Activated CD4-positive, alpha-beta T cell treated with anti-CD3 and anti-CD28 coated beads for 48 hours (primary cell): Measurements from ENCODE around the gene ZNF687.
A peak's percentile ranks its signal among the peaks of the same experiment; 100 is the strongest.

ENCODE experiments used
- DNase-seq: peaks from one replicate; pipeline ENCODE4 v3.0.0-alpha.2; 2020

The ZNF687 gene

DNA sequence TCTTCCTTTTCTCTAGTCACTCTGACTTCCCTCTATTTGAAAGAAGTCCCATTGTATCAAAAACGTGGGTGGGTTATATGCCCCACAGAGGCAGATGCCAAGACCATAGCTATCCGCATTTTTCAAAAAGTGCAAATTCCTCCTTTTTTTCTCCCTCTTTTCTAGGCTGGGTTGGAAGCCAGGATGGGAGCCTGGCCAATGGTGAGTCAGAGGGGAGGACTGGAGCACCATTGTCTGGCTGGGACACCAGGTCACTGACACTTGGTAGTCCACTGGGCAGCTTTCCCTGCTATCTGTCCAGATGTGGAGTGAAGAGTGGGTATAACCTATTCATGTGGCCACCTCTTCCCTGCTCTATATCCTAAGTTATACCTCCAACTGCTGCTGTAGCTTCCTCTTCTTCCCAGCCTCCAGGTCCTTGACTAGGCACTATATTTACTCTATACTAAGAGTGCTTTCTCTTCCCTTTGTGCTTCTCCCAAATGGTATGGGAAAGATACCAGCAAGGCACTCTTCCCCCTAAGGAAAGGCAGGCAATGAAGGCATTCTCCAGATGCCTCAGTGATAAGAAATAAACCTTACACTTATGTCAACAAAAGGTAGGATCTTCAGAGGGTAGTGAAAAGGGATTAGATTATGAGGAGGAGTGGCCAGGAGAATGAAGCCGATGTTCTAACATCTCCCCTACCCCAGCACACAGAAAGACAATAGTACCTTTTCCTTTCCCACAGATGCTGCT is 32.2 kb downstream of the ZNF687 start:
- DNase-seq, result no peak

DNA sequence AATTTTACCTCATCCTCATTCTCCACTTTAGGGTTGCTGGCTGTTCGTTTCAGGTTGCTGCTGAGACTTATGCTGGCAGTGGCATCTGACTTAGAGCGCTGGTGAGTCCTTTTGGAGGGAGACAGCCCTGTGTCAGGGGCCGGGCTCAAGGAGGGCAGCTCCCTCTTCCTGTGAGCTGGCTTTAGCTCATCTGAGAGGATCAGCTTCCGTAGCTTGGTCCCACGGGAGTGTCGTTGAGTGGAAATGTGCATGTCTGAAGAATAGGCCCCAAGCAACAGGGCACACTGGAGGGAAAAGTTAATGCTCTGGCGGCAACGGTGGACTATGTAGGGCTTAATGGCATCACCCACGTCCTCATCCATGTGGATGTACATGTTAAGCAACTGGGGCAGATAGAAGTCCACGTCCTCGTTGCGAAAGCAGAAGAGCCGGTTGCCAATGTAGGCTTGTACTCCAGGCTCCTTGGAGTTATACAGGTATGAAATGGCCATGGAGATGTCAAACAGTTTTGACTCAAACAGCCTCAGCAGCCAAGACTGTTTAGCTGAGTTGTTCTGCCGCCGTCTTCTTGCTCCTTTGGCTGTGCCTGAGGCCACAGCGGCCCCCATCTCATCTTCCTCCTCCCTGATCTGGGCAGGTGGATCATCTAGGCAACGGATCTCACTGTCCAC is 33.6 kb downstream of the ZNF687 start:
- DNase-seq, result no peak

DNA sequence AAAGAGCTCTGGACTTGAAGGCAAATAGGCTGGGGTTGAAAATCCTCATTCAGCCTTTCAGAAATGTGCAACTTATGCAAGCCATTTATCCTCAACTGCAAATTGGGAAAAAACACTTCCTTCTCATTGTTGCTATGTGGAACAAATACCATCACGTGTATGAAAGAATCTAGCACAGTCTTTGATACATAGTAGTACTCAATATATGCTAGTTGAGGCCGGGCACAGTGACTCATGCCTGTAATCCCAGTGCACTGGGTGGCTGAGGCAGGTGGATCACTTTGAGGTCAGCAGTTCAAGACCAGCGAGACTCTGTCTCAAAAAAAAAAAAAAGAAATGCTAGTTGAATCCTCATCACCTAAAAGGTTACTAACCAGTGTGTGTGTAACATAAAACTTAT is 36.9 kb downstream of the ZNF687 start:
- no peak for DNase-seq

DNA sequence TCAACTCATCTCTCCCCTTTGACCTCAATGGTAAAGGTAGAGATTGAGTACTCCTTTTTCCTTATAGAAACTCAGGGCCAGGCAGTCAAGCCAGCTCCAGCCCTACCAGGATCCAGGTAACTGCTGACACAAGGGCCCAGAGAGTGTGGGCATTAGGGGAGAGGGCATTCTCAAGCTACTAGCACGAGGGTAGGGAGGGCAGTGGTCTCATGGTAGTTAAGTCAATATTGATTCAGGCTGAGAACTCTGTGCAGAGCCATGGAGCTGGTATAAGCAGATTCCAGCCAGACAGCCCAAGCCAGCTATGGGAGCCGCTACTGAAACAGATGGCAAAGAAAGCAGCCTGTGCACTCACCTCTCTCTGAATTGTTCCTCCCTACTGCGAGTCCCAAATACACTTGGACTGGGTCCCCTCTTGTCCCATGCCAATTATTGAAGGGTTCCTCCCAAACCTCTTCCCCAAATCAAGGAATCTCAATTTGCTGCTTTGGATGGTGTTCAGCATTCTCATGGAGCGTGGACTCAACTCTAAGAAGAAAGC is 42.4 kb downstream of the ZNF687 start:
- no peak for DNase-seq

DNA sequence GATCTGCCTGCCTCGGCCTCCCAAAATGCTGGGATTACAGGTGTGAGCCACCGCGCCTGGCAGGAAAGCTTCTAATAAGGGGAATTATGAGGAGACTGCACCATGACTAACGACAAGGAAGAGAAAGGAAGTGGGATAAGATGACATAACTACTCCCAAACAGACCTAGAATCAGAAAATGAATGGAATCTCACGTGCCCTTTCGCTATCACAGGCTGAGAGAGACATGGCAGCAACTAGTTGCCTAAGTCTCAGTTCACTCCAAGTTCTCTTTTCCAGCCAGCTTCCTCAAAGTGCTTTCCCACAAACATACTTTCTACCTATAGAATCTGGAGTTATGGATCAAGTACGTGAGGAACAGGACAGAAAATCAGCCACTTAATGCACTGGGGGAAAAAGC is 43.1 kb downstream of the ZNF687 start:
- DNase-seq, result no peak

DNA sequence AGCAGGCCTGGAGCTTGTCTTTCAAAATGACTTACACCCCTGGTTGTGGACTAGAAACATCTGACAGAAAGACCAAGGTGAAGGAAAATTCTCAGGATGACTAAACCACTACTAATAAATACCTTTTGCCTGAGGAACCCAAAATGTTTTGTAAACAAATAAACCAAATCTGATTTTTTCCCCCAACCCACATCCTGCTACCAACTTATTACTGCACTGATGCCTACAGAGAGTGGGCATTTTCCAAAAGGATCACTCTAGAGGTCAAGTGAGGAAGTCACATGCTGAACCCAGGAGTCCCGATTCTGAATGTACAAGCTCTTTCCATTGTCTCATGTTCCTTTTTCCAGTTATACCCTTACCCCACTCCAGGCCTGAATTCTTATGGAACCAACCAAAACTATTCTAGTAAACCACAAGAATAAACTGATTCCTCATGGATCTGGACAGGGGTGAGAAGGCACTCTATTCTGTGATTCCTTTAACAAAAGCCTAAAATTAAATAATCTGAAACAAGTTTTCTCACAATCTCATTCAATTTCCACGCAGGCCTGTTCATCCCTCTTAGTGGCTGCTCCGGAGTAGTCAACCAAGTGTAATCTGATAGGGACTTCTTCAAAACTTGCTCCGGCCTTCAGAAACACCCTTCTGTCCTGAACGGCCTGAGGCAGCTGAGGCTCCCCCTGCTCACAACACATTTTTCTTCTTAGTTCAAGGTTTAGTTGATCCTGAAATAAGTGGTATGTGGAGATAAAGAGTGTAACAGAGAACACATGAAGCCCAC is 43.7 kb downstream of the ZNF687 start:
- DNase-seq, result no peak

DNA sequence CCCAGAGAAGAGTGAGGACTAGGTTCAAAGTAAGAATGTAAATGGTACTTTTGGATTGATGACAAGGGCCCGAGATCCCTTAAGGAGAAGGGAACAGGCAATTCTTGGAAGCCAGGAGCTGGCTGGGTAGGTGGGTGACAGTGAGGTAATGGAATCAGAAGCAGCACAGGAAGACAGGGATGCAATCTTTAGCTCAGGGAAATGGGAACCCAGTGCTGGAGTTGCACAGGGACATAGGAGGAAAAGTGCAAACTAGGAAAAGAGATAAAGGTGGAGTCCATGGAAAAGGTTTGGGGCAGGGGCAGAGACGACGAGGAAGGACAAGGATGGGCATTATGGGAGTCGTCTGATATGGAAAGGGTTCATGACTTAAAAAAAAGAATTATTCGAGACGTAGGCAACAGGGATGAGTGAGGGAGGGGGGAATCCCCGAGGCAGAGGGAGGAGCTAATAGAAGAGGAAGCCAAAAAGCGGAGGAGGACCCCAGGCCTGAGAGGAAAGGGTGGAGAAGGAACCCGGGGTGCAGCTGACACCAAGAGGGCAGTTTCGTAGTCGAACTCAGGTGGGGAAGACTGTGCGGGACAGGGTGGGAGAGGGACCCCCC is 44.6 kb downstream of the ZNF687 start:
- DNase-seq, result peak; percentile 71

DNA sequence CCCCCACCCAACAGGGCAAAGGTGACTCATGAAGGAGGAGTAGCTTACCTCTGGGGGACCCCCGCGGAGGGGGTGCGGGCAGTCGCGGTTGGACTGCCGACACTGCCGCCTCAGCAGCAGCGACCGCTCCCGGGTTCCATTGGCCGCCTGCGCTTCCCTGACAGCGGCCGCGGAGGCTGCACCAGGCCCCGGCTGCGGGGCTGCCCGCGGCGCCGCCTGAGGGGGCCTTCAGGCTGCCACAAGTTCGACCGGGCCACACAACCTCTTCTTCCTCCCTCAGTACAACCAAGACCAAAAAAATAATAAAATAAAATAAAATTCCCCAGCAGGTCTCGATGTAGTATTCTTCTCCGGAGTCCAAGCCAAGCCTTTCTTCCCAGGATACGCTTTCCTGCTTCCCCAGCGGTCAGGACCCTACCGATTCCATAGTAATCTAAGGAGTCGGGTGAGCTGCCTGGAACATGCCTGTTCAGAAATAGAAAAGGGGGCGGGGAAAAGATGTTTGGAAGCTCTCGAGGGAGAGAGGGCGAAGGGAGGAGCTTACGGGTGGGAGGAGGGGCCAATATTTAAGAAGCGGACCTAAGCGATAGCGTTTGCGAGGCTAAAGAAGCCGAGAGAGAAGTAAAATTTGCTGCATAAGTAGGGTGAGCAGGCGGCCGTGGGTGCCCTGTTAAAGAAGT is 45.3 kb downstream of the ZNF687 start, which contains the start of gene PI4KB:
Gene PI4KB (minus strand): TSS at position 194 of the 680 bp plus-strand sequence. CDS start 10,935 bp downstream, outside the sequence.
- DNase-seq, result peak; percentile 92

DNA sequence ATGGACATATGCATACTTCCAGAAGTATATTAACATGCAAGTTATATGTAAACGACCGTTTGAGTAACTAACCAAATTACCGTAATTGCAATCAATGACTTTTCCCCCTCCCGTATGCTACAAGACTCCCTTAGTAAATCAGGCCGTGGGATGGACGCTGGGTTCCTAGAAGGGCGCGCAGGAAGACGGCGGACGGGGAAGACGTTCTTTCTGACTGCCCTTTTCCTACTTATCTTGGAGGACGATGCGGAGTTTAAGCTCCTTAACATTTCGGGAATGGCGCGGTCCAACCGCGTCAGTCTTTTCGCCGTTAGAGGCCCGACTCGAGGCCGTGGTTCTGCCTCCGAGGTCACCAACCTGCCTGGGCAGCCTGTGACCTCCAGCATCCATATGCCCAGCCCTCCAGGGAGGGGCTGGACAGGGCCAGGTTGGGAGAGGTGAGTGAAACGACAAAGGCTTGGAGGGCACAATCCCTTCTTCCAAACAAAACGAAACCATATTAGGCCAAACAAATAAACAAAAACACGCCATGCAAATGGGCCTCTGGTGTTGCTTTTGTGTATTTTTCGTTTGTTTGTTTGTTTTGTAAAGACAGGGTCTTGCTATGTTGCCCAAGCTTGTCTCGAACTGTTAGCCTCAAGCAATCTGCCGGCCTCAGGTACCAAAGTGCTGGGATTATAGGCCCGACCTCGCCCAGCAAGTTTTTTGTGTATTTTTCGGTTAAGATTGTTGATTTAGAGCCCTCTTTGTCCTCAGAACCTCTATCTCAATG is 46.0 kb downstream of the ZNF687 start:
- peak; percentile 13 for DNase-seq

DNA sequence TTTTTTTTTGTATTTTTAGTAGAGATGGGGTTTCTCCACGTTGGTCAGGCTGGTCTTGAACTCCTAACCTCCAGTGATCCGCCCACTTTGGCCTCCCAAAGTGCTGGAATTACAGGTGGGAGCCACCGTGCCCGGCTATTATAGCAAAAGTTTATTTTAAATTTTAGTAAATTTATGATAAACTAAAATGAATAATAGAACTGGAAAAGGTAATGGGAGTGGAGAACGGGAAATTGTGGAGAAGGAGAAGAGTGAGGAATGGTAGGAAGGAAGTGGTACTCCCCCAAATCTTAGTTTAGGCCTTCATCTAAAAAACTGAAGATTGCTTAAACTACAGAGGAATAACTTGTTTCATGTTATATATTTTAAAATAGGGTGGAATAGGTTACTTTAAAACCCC is 52.7 kb downstream of the ZNF687 start:
- no peak for DNase-seq

DNA sequence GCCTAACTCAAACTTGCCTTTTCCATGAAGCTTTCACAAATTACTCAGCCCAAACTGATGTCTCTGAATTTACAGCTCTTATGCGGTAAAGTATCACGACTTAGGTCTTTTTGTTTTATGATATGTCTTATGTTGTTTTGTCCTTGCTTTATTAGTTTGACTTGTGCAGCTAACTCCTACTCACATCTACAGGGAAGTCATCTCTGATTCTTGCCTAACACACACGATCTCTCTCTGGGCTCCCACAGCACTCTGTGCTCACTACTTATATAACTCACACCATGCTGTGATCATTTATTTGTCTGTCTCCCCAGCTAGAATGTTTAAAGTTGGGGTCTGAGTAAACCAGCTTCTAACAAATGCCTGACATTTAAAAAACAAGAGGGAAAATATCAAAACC is 54.5 kb downstream of the ZNF687 start:
- no peak for DNase-seq

DNA sequence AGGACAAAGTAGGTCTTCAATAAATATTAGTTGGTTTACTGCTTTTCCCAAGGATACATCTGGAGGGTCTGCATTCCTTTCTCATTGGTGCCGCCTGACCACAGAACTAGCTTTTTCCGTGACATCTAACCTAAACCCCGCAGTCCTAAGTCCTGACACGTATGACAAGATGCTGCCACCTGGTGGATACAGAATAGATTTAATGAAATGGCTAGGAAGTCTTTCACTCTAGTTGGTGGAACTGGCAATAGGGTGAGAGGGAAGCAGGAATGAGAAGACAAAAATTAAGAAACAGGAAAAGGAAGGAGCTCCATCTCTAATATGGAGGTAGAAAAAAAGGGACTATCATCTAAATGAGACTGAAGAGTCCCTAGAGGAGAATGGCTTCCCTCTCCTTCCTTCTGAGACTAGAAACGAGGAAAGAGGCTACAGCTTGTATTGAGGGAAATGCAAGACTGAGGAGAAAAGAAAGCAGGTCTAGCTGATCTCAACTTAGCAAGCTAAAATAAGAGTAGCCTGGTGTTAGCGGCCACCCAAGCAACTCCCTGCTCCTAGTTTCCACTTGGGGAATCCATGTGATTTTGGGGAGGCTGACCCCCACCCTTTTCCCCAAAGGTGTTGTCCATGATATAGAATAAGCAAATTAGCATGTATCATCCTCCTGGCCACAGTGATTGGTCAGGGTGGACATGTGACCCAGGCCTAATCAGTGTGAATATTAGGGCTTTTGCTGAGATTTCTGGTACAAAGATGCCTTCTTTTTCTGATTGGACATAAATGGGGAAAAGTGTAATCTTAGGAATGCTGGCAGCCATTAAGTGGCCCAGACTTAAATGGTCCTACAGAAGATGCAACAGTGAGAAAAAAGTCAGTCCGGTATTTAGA is 59.0 kb downstream of the ZNF687 start:
- DNase-seq, result peak; percentile 47
